A549 (cell line): ENCODE results near the gene GGN. TPM values are rescaled to one million over a fixed set of nuclear protein-coding genes. Genes with fewer than 3 reads are reported as not detected.

ENCODE experiments used
- ATAC-seq, 2 experiments: fragments of 200-7000 bp in 1 of 2; fragments of >200 bp in 1 of 2; cut with Nextera tagmentation in 1 of 2; cut with Tn5 transposase in 1 of 2; 3 replicates each; pipeline versions ENCODE4 v1.8.0 to v1.9.1; 2018 to 2020; ENCODE audit warnings: mild to moderate bottlenecking in 1 of 2, moderate library complexity in 1 of 2
- CTCF ChIA-PET: fragments of 300-600 bp; sonication (Branson Sonifier 250); formaldehyde crosslinking; extraction: SDS; loops from one replicate; lab custom pipeline; 2021; ENCODE audit warnings: antibody characterized with exemption, inconsistent platforms; lab: Yijun Ruan, JAX
- POLR2A ChIA-PET: fragments of 350-600 bp; formaldehyde crosslinking; extraction: SDS; loops from one replicate; lab custom pipeline; 2021; ENCODE audit warnings: antibody characterized with exemption, inconsistent platforms; lab: Yijun Ruan, JAX
- DNase-seq, 2 experiments: peaks; one replicate each; pipeline versions ENCODE4 v3.0.0 to v3.0.0-alpha.2; 2011 to 2016; ENCODE audit warnings: low read depth in 1 of 2, low spot score in 1 of 2
- FAIRE-seq: peaks from 2 replicates; lab custom pipeline; 2011; peaks lifted over from hg19 to GRCh38; lab: Jason Lieb, UNC
- H3K27ac ChIP-seq, 2 experiments: fragments of >200 bp; sonication (Bioruptor Twin); formaldehyde crosslinking; 3 replicates each; pipeline ENCODE4 v1.5.1; 2016 to 2017
- H3K4me1 ChIP-seq: fragments of >200 bp; sonication (Bioruptor Twin); formaldehyde crosslinking; 3 replicates; pipeline ENCODE4 v1.6.1; 2016
- H3K4me2 ChIP-seq: fragments of >200 bp; sonication (Bioruptor Twin); formaldehyde crosslinking; 3 replicates; pipeline ENCODE4 v1.6.1; 2016
- H3K4me3 ChIP-seq: fragments of >200 bp; sonication (Bioruptor Twin); formaldehyde crosslinking; 3 replicates; pipeline ENCODE4 v1.5.1; 2016
- H3K9me3 ChIP-seq: fragments of >200 bp; sonication (Bioruptor Twin); formaldehyde crosslinking; 3 replicates; pipeline ENCODE4 v1.6.1; 2016
- BHLHE40 ChIP-seq: IDR thresholded peaks from 2 replicates; pipeline ENCODE4 v1.6.1; 2012; ENCODE audit warnings: low read depth, low read length, inconsistent platforms
- CBX2 ChIP-seq: fragments of 200-600 bp; sonication (generic); IDR thresholded peaks from 2 replicates; pipeline ENCODE4 v1.6.1; 2016; ENCODE audit warnings: low read depth, mild to moderate bottlenecking, borderline replicate concordance
- EP300 ChIP-seq, 2 experiments: fragments of >200 bp; sonication (Bioruptor Twin); formaldehyde crosslinking; IDR thresholded peaks; 2 replicates in 1 of 2; 3 replicates in 1 of 2; pipeline ENCODE4 v1.6.1; 2016 to 2017
- ESRRA ChIP-seq: fragments of 150-350 bp; IDR thresholded peaks from 2 replicates; pipeline ENCODE4 v1.6.1; 2014; ENCODE audit warnings: mild to moderate bottlenecking, low read length, borderline replicate concordance
- FOSB ChIP-seq: fragments of 250-450 bp; sonication (Bioruptor Pico); IDR thresholded peaks from 2 replicates; pipeline ENCODE4 v1.5.0; 2020; ENCODE audit warnings: mild to moderate bottlenecking, moderate library complexity
- FOSL2 ChIP-seq, 2 experiments: fragments of 450-650 bp in 1 of 2; fragments of >200 bp in 1 of 2; sonication (Bioruptor Twin) in 1 of 2; formaldehyde crosslinking; IDR thresholded peaks; 2 replicates each; pipeline versions ENCODE4 v1.5.0 to v1.6.1; 2016 to 2020; ENCODE audit warnings: mild to moderate bottlenecking in 1 of 2, moderate library complexity in 1 of 2
- FOXS1 ChIP-seq: fragments of 250-450 bp; sonication (Bioruptor Pico); IDR thresholded peaks from 2 replicates; pipeline ENCODE4 v1.5.0; 2020; ENCODE audit warnings: mild to moderate bottlenecking, moderate library complexity
- GATA3 ChIP-seq: IDR thresholded peaks from 2 replicates; pipeline ENCODE4 v1.6.1; 2012; ENCODE audit warnings: borderline replicate concordance
- HEYL ChIP-seq: fragments of 250-450 bp; sonication (Bioruptor Pico); IDR thresholded peaks from 2 replicates; pipeline ENCODE4 v1.8.0; 2021; ENCODE audit warnings: mild to moderate bottlenecking, moderate library complexity
- HOXA7 ChIP-seq: fragments of 250-450 bp; sonication (Bioruptor Pico); IDR thresholded peaks from 2 replicates; pipeline ENCODE4 v1.5.0; 2020; ENCODE audit warnings: mild to moderate bottlenecking, moderate library complexity
- HOXB13 ChIP-seq: fragments of 250-450 bp; sonication (Bioruptor Pico); IDR thresholded peaks from 2 replicates; pipeline ENCODE4 v1.5.0; 2020; ENCODE audit warnings: low read depth, mild to moderate bottlenecking, moderate library complexity
- HOXB5 ChIP-seq: fragments of 250-450 bp; sonication (Bioruptor Pico); IDR thresholded peaks from 2 replicates; pipeline ENCODE4 v1.5.0; 2020; ENCODE audit warnings: mild to moderate bottlenecking, moderate library complexity
- JUN ChIP-seq, 2 experiments: fragments of >200 bp; sonication (Bioruptor Twin); formaldehyde crosslinking; IDR thresholded peaks; 2 replicates in 1 of 2; 3 replicates in 1 of 2; pipeline ENCODE4 v1.6.1; 2016 to 2017
- JUNB ChIP-seq: fragments of >200 bp; sonication (Bioruptor Twin); formaldehyde crosslinking; IDR thresholded peaks from 2 replicates; pipeline ENCODE4 v1.6.1; 2016
- KDM5A ChIP-seq: fragments of 200-600 bp; sonication (generic); IDR thresholded peaks from 2 replicates; pipeline ENCODE4 v1.6.1; 2016; ENCODE audit warnings: antibody characterized with exemption, mild to moderate bottlenecking
- MAZ ChIP-seq: fragments of 150-350 bp; IDR thresholded peaks from 2 replicates; pipeline ENCODE4 v1.6.1; 2014; ENCODE audit warnings: antibody characterized with exemption, low read depth, low read length, borderline replicate concordance
- MYC ChIP-seq: IDR thresholded peaks from 2 replicates; pipeline ENCODE4 v1.6.1; 2012; ENCODE audit warnings: mild to moderate bottlenecking, inconsistent platforms, low read length, improper control_type of control experiment, borderline replicate concordance
- NR3C1 ChIP-seq: fragments of >200 bp; sonication (Bioruptor Twin); formaldehyde crosslinking; IDR thresholded peaks from 3 replicates; pipeline ENCODE4 v1.6.1; 2017
- PBX3 ChIP-seq: IDR thresholded peaks from 2 replicates; pipeline ENCODE4 v1.6.1; 2012
- RAD21 ChIP-seq, 2 experiments: fragments of >200 bp in 1 of 2; sonication (Bioruptor Twin) in 1 of 2; formaldehyde crosslinking in 1 of 2; IDR thresholded peaks in 1 of 2; conservative IDR thresholded peaks in 1 of 2; 2 replicates in 1 of 2; 3 replicates in 1 of 2; pipeline ENCODE4 v1.6.1; 2012 to 2018; ENCODE audit warnings: inconsistent platforms in 1 of 2
- REST ChIP-seq: fragments of 200-600 bp; sonication (generic); IDR thresholded peaks from 2 replicates; pipeline ENCODE4 v1.6.1; 2016; ENCODE audit warnings: antibody characterized with exemption, mild to moderate bottlenecking, moderate library complexity
- RFX5 ChIP-seq: fragments of 450-650 bp; IDR thresholded peaks from 2 replicates; pipeline ENCODE4 v1.7.1; 2014; ENCODE audit warnings: antibody characterized with exemption, mild to moderate bottlenecking, moderate library complexity
- TFCP2L1 ChIP-seq: fragments of 250-450 bp; sonication (Bioruptor Pico); IDR thresholded peaks from 2 replicates; pipeline ENCODE4 v1.5.0; 2021; ENCODE audit warnings: mild to moderate bottlenecking
- ZSCAN20 ChIP-seq: fragments of 250-450 bp; sonication (Bioruptor Pico); IDR thresholded peaks from 2 replicates; pipeline ENCODE4 v1.8.0; 2022; ENCODE audit warnings: mild to moderate bottlenecking, moderate library complexity
- WGBS: methylation state at CpG from one replicate; pipeline ENCODE4 v1.1.6; 2017; ENCODE audit errors: missing lambda C conversion rate; 5-methylcytosine and 5-hydroxymethylcytosine counted together
- polyA plus RNA-seq, 4 experiments: library from polyadenylated mRNA; depleted of rRNA in 3 of 4; stranded (reverse); fragments of >200 nt; fragmentation: RNase III in 1 of 4; extraction: RNeasy Plus Mini Kit Qiagen cat#74134 plus additional on column Dnase treatment in 1 of 4; gene quantifications; 2 replicates in 3 of 4; 3 replicates in 1 of 4; pipeline ENCODE4 v1.2.3, GENCODE V29; 2011 to 2017
- TF ChIP-seq, protein P1 (sequence below): IDR thresholded peaks from 2 replicates; pipeline ENCODE4 v1.6.1; 2012
- TF ChIP-seq, protein P2 (sequence below): fragments of >200 bp; sonication (Bioruptor Twin); formaldehyde crosslinking; IDR thresholded peaks from 3 replicates; pipeline ENCODE4 v1.6.1; 2016

The GGN gene
- polyA plus RNA-seq, 2 of the 4 experiments (the other 2 are of a cell fraction) = 0.46 TPM; not detected in 1

DNA sequence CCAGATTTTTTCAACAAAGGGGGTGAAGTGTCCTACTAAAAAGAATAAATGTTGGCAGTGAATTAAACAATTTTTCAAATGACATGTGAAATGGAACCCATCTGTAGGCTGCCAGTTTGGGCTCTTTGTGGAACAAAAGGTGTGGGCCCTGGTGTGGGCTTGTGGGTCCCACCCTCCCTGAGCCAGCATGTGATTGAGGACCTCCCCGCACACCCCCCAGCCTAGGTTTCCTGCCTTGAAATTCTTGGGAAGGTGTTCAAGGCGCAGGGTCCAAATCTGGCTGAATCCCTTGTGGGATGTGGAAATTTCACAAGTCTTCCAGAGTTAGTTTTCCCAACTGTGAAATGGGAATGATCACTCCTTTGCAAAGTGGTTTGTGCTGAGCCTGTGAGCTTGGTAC, 4.1 kb downstream of the GGN start:
- DNase-seq (no peak), ATAC-seq (no peak), FAIRE-seq (peak; percentile 88)
- TF ChIP-seq TFCP2L1 (CRISPR knock-in tag) (no peak), EP300 (IDR thresholded peaks at IDR 0.05) (no peak), PBX3 (no peak), ESRRA (no peak), GATA3 (no peak), FOSB (no peak), MAZ (no peak), ZSCAN20 (CRISPR knock-in tag) (no peak), NR3C1 (no peak), JUN (IDR thresholded peaks at IDR 0.05) (no peak), CBX2 (no peak), HOXB13 (CRISPR knock-in tag) (no peak), HOXA7 (CRISPR knock-in tag) (no peak), REST (no peak), HEYL (CRISPR knock-in tag) (no peak), KDM5A (no peak), JUNB (no peak)
- TF ChIP-seq, protein P1, sequence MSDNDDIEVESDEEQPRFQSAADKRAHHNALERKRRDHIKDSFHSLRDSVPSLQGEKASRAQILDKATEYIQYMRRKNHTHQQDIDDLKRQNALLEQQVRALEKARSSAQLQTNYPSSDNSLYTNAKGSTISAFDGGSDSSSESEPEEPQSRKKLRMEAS = no peak
- no peak overlapping the region for H3K4me3 ChIP-seq
- POLR2A ChIA-PET = interaction anchor here (0.5 to 2.5 kb wide), 4 partner anchors 8 to 779 kb away, joined by 3 to 28 read pairs (median 6); partner anchors contain the start of genes C19orf33 and PSMD8
- H3K9me3 ChIP-seq = no peaks in the 10 kb centered on the region
- H3K4me1 ChIP-seq = peaks cover 7% of the 10 kb centered on the region
- H3K27ac ChIP-seq = no peak overlapping the region
- H3K4me2 ChIP-seq = no peak overlapping the region
- 93% methylated on average over 2 of the region's 2 CpGs for WGBS
- CTCF ChIA-PET = interaction anchor here (0.8 to 12.4 kb wide), 21 partner anchors 8 to 485 kb away, joined by 3 to 254 read pairs (median 8); partner anchors contain the start of genes C19orf33, CATSPERG, FAM98C and PSMD8

DNA sequence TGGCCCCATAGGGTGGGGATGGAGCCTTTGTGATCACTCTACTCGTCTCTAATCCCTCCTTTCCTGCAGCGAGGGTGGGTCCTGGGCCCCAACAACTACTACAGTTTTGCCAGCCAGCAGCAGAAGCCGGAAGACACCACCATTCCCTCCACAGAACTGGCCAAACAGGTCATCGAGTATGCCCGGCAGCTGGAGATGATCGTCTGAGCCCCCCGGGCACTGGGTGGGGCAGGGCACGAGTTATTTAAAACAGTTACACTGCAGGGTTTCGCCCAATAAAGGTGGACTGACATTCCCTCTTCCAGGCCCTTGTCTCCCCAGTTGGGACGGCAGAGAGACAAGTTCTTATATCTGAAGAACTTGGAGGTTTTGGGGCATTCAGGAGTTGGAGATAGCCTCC, 4.7 kb downstream of the GGN start:
- POLR2A ChIA-PET = interaction anchor here (1.5 kb wide), 1 partner anchor 9 kb away, joined by 4 read pairs; the partner anchor contains the start of gene PSMD8
- no peak for ATAC-seq
- no peak overlapping the region for H3K4me2 ChIP-seq
- H3K27ac ChIP-seq = no peak overlapping the region
- no peak for DNase-seq
- CTCF ChIA-PET = interaction anchor here (0.6 to 4.9 kb wide), 6 partner anchors 10 to 153 kb away, joined by 3 to 61 read pairs (median 10); partner anchors contain the start of gene FAM98C
- H3K4me1 ChIP-seq = peaks cover 6% of the 10 kb centered on the region
- 91% methylated on average over 10 of the region's 10 CpGs for WGBS
- TF ChIP-seq HOXB5 (CRISPR knock-in tag) (no peak), FOSL2 (IDR thresholded peaks at IDR 0.05) (no peak), FOSL2 (CRISPR knock-in tag; IDR thresholded peaks at IDR 0.05) (no peak), FOXS1 (CRISPR knock-in tag) (no peak), BHLHE40 (no peak), EP300 (IDR thresholded peaks at IDR 0.05) (no peak), RFX5 (no peak), RAD21 (conservative IDR thresholded peaks at IDR 0.05 in 1 of 2, IDR thresholded peaks at IDR 0.05 in 1 of 2) (no peak), FOSB (no peak), MYC (no peak), ZSCAN20 (CRISPR knock-in tag) (no peak)
- TF ChIP-seq, protein P2, sequence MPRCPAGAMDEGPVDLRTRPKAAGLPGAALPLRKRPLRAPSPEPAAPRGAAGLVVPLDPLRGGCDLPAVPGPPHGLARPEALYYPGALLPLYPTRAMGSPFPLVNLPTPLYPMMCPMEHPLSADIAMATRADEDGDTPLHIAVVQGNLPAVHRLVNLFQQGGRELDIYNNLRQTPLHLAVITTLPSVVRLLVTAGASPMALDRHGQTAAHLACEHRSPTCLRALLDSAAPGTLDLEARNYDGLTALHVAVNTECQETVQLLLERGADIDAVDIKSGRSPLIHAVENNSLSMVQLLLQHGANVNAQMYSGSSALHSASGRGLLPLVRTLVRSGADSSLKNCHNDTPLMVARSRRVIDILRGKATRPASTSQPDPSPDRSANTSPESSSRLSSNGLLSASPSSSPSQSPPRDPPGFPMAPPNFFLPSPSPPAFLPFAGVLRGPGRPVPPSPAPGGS = no peak
- TF ChIP-seq, protein P1 = no peak
- H3K9me3 ChIP-seq = no peaks in the 10 kb centered on the region
- no peak for FAIRE-seq
- H3K4me3 ChIP-seq = no peak overlapping the region
